Choroid plexus epithelial cell (primary cell): ENCODE data around the gene ARHGAP27.
"Not testable (repeated sequence)": the region's sequence is repeated elsewhere in the genome, so short reads cannot be mapped to it uniquely, and the experiment has no call there.

ENCODE experiments used
- DNase-seq: peaks from one replicate; pipeline ENCODE4 v3.0.0-alpha.2; 2010; ENCODE audit warnings: low read depth
- H3K4me3 ChIP-seq: 2 replicates; pipeline ENCODE4 v1.5.1; 2011; ENCODE audit warnings: low read depth, mild to moderate bottlenecking, control low read depth, low read length, moderate library complexity
- TF ChIP-seq, protein P1 (sequence below): conservative IDR thresholded peaks from 2 replicates; pipeline ENCODE4 v1.5.1; 2011; ENCODE audit warnings: low read depth, mild to moderate bottlenecking, control low read depth, inconsistent platforms, low read length, moderate library complexity

Gene ARHGAP27

DNA sequence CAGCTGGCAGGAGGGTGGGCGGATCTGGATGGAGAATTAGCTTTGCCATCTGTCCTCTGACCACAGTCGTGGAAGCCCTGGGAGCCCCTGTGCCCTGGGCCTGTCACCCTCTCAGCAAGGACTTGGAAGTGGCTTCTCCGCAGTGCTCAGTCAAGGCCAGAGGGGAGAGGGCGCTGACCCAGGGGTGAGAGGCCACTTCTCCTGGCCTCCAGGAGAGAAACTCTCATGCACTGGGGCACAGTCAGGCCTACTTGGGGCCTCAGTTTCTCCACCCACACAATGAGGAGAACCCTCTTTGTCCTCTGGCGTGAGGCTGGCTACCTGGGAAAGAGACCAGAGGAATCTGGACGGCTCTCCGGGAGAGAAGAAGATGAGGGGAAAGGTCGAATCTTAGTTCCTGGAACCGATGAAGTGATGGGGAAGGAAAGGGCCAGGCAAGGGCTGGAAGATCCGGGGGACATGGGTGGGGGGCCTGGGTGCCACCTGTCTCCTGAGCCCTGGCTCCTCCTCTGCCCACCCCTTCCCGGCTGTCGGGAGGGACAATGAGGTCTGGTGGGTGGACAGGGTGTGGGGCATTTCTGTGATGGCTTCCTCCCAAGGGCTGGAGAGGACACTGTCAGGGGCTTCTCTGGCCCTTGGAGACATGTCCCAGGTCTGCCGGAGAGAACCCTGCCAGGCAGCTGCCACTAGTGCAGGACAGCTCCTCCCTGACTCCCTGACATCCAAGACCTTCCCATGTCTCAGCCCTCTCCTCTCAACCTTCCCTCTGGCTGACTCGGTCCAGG lies 9.0 kb upstream of the ARHGAP27 start:
- no peak for DNase-seq
- TF ChIP-seq, protein P1, sequence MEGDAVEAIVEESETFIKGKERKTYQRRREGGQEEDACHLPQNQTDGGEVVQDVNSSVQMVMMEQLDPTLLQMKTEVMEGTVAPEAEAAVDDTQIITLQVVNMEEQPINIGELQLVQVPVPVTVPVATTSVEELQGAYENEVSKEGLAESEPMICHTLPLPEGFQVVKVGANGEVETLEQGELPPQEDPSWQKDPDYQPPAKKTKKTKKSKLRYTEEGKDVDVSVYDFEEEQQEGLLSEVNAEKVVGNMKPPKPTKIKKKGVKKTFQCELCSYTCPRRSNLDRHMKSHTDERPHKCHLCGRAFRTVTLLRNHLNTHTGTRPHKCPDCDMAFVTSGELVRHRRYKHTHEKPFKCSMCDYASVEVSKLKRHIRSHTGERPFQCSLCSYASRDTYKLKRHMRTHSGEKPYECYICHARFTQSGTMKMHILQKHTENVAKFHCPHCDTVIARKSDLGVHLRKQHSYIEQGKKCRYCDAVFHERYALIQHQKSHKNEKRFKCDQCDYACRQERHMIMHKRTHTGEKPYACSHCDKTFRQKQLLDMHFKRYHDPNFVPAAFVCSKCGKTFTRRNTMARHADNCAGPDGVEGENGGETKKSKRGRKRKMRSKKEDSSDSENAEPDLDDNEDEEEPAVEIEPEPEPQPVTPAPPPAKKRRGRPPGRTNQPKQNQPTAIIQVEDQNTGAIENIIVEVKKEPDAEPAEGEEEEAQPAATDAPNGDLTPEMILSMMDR = no peak
- H3K4me3 ChIP-seq = no peak overlapping the region

GRCh38 chr17:45440839-45441515 lies 8.3 kb upstream of the ARHGAP27 start:
- DNase-seq, H3K4me3 ChIP-seq: not testable (repeated sequence)

DNA sequence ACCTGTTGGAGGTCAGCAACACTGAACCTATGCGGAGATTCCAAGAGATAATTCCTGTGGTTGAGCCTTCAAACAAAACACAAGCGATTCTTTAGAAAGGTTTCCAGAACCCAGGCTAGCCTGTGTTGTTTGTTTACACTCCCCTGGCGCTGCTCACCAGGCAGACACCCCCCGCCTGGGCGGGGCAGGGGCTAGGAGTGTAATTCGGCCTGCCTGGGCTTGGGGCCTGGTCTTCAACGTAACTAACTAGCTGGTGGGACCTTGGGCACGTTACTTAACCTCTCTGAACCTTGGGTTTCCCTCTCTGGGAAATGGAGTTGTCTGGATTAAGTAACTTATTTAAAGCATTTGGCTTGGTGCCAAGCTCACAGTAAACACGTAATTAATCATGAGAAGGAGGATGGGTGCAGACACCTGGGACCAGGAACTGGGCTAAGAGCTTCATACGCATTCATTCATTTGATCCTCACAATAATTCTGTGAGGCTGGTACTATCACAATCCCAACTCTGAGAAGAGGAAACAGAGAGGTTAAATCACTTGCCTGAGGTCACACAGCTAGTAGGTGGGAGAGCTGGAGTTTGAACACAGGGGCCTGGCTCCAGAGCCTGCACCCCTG lies 7.6 kb upstream of the ARHGAP27 start:
- no peak overlapping the region for H3K4me3 ChIP-seq
- TF ChIP-seq, protein P1 = no peak
- DNase-seq = peak; percentile 40

DNA sequence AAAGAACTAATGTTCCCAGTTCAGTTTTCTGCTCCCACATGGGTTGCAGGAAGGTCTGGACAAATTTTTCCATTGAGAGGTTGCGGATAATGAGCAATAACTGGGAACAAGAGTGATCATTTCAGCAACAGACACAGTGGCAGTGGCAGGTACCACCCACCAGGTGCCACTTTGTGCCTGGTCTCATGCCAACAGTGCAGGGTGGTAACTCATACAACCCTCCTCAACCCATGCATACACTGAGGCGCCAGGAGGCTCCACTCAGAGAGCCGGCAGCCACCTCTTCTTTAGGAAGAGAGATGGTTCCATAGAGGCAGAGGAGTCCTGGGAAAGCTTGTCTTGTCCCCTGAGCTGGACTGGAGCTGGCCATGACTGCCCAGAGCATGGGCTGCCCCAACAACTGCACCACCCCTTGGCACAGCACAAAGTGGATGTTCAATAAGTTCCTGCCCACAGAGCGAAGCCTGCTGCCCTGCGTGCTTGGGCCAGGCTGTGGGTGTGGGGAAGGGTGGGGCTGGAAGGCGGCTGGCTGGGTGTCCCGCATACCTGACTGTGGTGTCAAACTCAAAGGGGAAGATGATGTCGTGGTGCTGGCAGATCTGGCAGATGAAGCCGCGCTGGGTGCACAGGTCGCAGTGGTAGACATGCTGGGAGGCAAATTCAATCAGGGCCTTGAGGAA lies 6.4 kb upstream of the ARHGAP27 start:
- DNase-seq = no peak
- TF ChIP-seq, protein P1 = no peak

DNA sequence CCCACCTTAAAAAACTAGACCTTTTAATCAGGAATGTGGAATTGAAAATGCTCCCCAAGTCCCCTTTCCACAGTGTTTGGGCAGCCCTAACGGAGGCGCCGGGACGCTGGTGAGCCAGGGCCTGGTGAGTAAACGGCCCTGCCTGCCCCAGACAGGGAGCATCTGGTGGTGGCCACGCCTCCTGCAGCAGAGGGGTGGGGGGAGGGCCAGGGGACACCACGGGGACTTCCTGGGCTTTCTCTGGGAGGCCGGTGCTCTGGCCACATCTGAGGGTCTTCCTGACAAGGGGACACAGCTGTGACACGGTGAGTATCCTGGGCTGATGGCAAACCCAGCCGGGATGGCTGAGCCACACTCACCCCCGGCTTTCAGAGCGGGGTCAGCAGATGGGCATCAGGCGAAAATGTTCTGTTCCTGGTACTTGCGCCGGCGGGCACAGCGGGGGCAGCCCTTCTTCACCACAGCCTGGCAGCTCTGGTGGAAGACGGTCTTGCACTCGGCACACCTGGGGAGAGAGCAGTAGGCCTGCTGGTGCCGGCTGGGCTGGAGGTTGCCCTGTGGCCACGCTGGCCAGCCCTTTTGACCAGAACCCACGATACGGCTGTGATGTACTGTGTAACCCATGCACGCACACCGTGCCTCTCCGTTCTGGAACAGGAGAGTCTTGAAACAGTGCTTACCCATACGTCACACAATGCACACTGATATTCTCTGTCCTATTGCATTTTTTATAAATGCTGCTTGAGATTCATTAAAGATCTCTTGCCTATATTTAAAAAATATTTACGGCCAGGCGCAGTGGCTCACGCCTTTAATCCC lies 5.0 kb upstream of the ARHGAP27 start:
- no peak for DNase-seq
- TF ChIP-seq, protein P1 = no peak
- no peak overlapping the region for H3K4me3 ChIP-seq

More for the DNA sequence above, 6.4 kb upstream of the ARHGAP27 start:
- H3K4me3 ChIP-seq = no peak overlapping the region

DNA sequence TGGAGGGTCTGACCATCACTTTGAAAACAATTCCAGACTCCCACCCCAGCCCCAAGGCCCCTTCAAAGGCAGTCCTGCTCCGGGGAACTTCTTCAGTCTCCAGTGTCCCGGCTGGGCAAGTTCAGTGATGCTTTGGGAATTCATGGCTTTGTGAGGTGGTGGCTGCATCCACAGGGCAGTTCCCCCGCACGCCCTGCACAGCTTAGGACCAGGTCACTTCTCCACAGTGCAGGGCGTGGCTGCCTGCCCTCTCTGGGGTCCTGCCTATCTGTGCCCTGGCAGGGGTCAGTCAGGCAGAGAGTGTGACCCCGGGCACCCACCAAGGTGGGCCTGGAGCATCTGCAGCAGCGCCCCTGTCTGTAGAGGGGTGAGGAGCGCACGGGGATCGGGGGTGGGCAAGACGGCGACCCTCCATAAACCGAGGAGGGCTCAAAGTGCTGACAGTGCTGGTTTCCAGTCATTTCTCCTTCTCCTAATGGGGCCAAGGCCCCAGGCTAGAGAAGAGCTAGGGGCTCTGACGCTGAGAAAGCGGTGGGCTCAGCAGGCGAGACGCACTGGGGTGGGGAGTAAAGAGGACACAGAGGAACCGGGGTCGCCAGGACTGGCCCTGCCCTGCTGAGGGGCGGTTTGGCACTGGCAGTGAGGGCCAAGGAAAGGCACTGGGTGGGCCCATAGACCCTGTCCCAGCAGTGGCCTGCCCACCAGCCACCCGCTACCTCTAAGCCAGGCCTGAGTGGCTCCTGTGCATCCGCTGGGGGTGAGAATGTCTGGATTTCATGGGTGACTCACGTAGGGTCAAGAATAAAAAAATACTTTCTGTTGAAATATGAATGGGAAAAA lies 4.2 kb upstream of the ARHGAP27 start:
- DNase-seq = peak; percentile 27
- TF ChIP-seq, protein P1 = no peak
- no peak overlapping the region for H3K4me3 ChIP-seq
